ENCODE measurements around the gene ANKFN1. TPM values are rescaled to one million over a fixed set of nuclear protein-coding genes. Genes with fewer than 3 reads are reported as not detected.

Gene ANKFN1
- total RNA-seq, 1 donor from 2014 or later = not detected

DNA sequence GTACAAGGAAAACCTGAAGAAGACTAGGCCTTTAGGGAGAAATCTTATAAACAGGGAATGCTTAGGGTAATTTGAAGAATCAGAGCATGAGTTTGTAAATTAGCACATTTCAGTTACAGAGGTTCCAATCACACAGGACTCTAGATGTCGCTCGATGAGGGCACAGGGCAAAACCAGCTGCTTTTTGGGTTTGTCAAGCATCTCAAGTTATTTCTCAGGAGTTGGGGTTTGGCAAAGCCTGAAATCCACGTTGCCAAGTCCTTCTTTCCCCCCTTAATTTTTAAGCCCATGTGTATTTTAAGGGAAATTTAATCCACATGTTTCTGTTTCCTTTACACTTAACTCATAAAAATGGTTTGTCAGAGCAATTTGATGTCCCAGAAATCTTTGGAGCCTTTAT, 146.9 kb downstream of the ANKFN1 start:
- Histone ChIP-seq H3K27me3 (no peaks in the 10 kb centered on the region), H3K79me2 (ENCODE audit: low read depth) (no peaks in the 10 kb centered on the region), H3K9me3 (ENCODE audit: low read depth) (no peaks in the 10 kb centered on the region), H2AFZ (replicated peaks) (no peak overlapping the region), H3K4me1 (peaks cover 8% of the 10 kb centered on the region), H3K9ac (no peak overlapping the region), H3F3A (ENCODE audit: low read depth) (no peaks in the 10 kb centered on the region), H3K4me2 (no peak overlapping the region), H4K20me1 (ENCODE audit: low read depth) (no peaks in the 10 kb centered on the region), H3K4me3 (no peak overlapping the region), H3K27ac (no peak overlapping the region), H3K36me3 (no peaks in the 10 kb centered on the region)
- TF ChIP-seq EZH2 (IDR thresholded peaks at IDR 0.05) (no peak), EZH2phosphoT487 (IDR thresholded peaks at IDR 0.05) (no peak)
- TF ChIP-seq, protein P1, sequence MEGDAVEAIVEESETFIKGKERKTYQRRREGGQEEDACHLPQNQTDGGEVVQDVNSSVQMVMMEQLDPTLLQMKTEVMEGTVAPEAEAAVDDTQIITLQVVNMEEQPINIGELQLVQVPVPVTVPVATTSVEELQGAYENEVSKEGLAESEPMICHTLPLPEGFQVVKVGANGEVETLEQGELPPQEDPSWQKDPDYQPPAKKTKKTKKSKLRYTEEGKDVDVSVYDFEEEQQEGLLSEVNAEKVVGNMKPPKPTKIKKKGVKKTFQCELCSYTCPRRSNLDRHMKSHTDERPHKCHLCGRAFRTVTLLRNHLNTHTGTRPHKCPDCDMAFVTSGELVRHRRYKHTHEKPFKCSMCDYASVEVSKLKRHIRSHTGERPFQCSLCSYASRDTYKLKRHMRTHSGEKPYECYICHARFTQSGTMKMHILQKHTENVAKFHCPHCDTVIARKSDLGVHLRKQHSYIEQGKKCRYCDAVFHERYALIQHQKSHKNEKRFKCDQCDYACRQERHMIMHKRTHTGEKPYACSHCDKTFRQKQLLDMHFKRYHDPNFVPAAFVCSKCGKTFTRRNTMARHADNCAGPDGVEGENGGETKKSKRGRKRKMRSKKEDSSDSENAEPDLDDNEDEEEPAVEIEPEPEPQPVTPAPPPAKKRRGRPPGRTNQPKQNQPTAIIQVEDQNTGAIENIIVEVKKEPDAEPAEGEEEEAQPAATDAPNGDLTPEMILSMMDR (IDR thresholded peaks at IDR 0.05) = no peak
- Mint-ChIP-seq H3K27me3 (ENCODE audit: insufficient read depth, low read depth) (peaks cover 5% of the 10 kb centered on the region), H3K9me3 (no peaks in the 10 kb centered on the region), H3K36me3 (no peaks in the 10 kb centered on the region), H3K4me1 (peaks cover 5% of the 10 kb centered on the region), H3K4me3 (no peak overlapping the region), H3K27ac (no peak overlapping the region)
- DNase-seq (ENCODE audit: low spot score) = no peak

DNA sequence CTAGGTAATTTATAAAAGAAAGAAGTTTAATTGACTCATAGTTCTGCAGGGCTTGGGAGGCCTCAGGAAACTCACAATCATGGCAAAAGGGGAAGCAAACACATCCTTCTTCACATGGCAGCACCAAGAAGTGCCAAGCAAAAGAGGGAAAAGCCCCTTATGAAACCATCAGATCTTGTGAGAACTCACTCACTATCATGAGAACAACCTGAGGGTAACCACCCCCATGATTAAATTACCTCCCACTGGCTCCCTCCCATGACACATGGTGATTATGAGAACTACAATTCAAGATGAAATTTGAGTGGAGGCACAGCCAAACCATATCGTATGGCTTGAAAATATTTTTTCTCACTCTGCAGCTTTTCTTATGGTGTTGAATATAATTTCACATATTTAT, 151.7 kb downstream of the ANKFN1 start:
- no peaks in the 10 kb centered on the region for H3K27me3 ChIP-seq
- H4K20me1 ChIP-seq (ENCODE audit: low read depth) = no peaks in the 10 kb centered on the region
- H2AFZ ChIP-seq (replicated peaks) = no peak overlapping the region
- Mint-ChIP-seq H3K9me3 (peaks cover 7% of the 10 kb centered on the region), H3K4me3 (no peak overlapping the region), H3K4me1 (no peaks in the 10 kb centered on the region), H3K27me3 (ENCODE audit: insufficient read depth, low read depth) (peaks cover 2% of the 10 kb centered on the region), H3K36me3 (no peaks in the 10 kb centered on the region), H3K27ac (no peak overlapping the region)
- no peaks in the 10 kb centered on the region for H3F3A ChIP-seq (ENCODE audit: low read depth)
- H3K4me2 ChIP-seq = no peak overlapping the region
- H3K36me3 ChIP-seq = no peaks in the 10 kb centered on the region
- DNase-seq (ENCODE audit: low spot score) = no peak
- TF ChIP-seq EZH2 (IDR thresholded peaks at IDR 0.05) (no peak), EZH2phosphoT487 (IDR thresholded peaks at IDR 0.05) (no peak)
- TF ChIP-seq, protein P1 (IDR thresholded peaks at IDR 0.05) = no peak
- H3K27ac ChIP-seq = no peak overlapping the region
- no peak overlapping the region for H3K4me3 ChIP-seq
- H3K4me1 ChIP-seq = no peaks in the 10 kb centered on the region
- no peaks in the 10 kb centered on the region for H3K9me3 ChIP-seq (ENCODE audit: low read depth)
- no peaks in the 10 kb centered on the region for H3K79me2 ChIP-seq (ENCODE audit: low read depth)
- no peak overlapping the region for H3K9ac ChIP-seq

GRCh38 chr17:56309897-56310296, 156.6 kb downstream of the ANKFN1 start:
- no peak overlapping the region for H3K4me2 ChIP-seq
- no peaks in the 10 kb centered on the region for H3K9me3 ChIP-seq (ENCODE audit: low read depth)
- H3K4me1 ChIP-seq = no peaks in the 10 kb centered on the region
- H3K4me3 ChIP-seq = no peak overlapping the region
- no peak overlapping the region for H3K27ac ChIP-seq
- H3F3A ChIP-seq (ENCODE audit: low read depth) = no peaks in the 10 kb centered on the region
- H3K9me3 Mint-ChIP-seq = peaks cover 7% of the 10 kb centered on the region
- H3K27me3 ChIP-seq = no peaks in the 10 kb centered on the region
- no peaks in the 10 kb centered on the region for H3K36me3 ChIP-seq
- H3K4me3 Mint-ChIP-seq = no peak overlapping the region
- no peak for DNase-seq (ENCODE audit: low spot score)
- TF ChIP-seq EZH2phosphoT487 (IDR thresholded peaks at IDR 0.05) = no peak
- TF ChIP-seq EZH2 (IDR thresholded peaks at IDR 0.05) = no peak
- TF ChIP-seq, protein P1 (IDR thresholded peaks at IDR 0.05) = no peak
- H3K4me1 Mint-ChIP-seq = no peaks in the 10 kb centered on the region
- peaks cover 2% of the 10 kb centered on the region for H3K27me3 Mint-ChIP-seq (ENCODE audit: insufficient read depth, low read depth)
- no peak overlapping the region for H2AFZ ChIP-seq (replicated peaks)
- no peak overlapping the region for H3K9ac ChIP-seq
- H3K36me3 Mint-ChIP-seq = no peaks in the 10 kb centered on the region
- H4K20me1 ChIP-seq (ENCODE audit: low read depth) = no peaks in the 10 kb centered on the region
- no peaks in the 10 kb centered on the region for H3K79me2 ChIP-seq (ENCODE audit: low read depth)
- H3K27ac Mint-ChIP-seq = no peak overlapping the region
